GM12891 (cell line): Measurements from ENCODE around the gene GRK6.
A peak's percentile ranks its signal among the peaks of the same experiment; 100 is the strongest.

ENCODE experiments used
- POLR2A ChIP-seq: IDR thresholded peaks from 2 replicates; pipeline ENCODE4 v1.6.1; 2011; ENCODE audit warnings: low read depth, low read length, control low read depth
- POLR2AphosphoS5 ChIP-seq: IDR thresholded peaks from 2 replicates; pipeline ENCODE4 v1.6.1; 2011; ENCODE audit warnings: low read depth, low read length, control low read depth
- SPI1 ChIP-seq: IDR thresholded peaks from 2 replicates; pipeline ENCODE4 v1.6.1; 2011; ENCODE audit warnings: low read depth, low read length, control low read depth

GRCh38 chr5:177382423-177383029, 44.0 kb upstream of the GRK6 start:
- TF ChIP-seq POLR2A = no peak
- no peak for TF ChIP-seq POLR2AphosphoS5
- 0 out of 2 replicates have a peak, but pooled peaks have one; percentile 6 for TF ChIP-seq SPI1
